Hematopoietic multipotent progenitor cell treated with erythropoietin and hydrocortisone succinate and interleukin-3 and kit ligand, for 4 days (in vitro differentiated cells): ENCODE measurements around the gene ZER1.
"Not testable (repeated sequence)": the region's sequence is repeated elsewhere in the genome, so short reads cannot be mapped to it uniquely, and the experiment has no call there.

ENCODE experiments used
- DNase-seq: peaks from one replicate; pipeline ENCODE4 v3.0.0-alpha.2; 2015

The ZER1 gene

DNA sequence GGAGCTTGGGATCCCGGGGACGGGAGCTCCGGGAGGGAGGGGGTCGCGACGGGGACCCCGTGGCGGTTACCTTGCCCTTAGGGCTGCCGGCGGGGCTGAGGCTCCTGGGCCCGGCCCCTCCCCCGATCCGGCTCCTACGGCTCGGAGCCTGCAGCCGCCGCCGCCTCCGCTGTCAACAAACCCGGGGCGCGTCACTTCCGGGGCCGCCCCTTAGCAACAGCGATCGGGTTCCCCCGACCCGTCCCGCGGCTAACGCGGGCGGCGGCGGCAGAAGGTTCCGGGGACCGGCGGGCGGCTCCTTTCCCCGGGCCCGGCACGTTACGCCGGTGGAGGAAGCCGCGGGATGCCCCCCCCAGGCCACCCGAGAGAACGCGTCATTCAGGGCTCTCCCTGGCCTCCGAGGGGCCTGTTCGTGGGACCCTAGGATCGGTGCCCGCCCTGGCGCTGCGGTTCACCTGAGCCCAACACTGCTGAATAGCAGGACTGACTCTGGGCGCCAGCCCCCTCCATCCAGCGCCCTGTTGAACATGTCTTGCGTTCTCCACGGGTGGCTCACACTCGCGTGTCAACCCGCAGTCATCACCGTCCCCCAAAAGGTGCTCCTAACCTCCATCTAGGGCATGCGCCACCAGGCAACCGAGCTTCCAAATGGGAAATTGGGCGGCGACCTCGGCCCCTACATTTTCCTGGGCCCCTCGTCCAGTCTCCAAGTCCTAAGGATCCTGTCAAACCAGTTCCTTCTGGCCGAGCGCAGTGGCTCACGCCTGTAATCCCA lies at the start of gene ZER1:
Gene ZER1 (minus strand): TSS at position 183 of the 775 bp plus-strand sequence. CDS start 16,362 bp downstream, outside the sequence.
- DNase-seq, result peak; percentile 96

- no peak for DNase-seq
Measured at GRCh38 chr9:128820665-128821583, 49.2 kb upstream of the ZER1 start.

- DNase-seq, result peak; percentile 45
Measured at GRCh38 chr9:128819716-128820664, 48.3 kb upstream of the ZER1 start.

GRCh38 chr9:128818839-128819715 lies 47.4 kb upstream of the ZER1 start:
- peak; percentile 74 for DNase-seq

DNA sequence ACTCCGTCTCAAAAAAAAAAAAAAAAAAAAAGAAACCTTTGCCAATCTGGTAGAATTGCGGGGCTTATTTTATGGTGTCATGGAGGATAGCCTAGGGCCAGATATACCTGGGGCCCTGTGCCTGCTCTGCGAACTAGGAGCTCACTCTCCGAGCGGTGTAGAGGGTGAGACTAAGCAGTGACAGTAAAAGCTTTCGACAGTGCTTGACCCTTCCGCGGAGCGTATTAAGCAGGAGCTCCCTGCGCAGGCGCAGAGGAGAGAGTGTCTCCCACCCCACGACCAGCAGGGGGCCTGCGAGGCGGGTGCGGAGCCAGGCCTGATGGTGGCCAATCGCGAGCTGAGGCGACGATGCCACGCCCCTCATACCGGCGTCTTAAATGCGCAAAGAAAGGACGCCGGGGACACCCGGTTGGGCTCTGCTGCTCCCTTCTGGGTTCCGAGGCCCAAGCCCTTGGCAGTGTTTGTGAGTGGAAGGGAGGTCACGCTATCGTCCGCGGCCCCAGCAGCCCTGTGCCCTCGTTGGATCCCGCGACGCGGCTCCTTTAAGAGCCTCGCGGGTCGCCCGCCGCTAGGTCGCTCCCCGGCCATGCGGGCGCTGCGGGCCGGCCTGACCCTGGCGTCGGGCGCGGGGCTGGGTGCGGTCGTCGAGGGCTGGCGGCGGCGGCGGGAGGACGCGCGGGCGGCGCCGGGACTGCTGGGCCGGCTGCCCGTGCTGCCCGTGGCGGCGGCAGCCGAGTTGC lies 46.5 kb upstream of the ZER1 start, which contains the start of gene ENDOG:
Gene ENDOG (plus strand): TSS at position 402 of the 740 bp plus-strand sequence. CDS start 185 bp downstream, at position 587.
- DNase-seq, result peak; percentile 99

DNA sequence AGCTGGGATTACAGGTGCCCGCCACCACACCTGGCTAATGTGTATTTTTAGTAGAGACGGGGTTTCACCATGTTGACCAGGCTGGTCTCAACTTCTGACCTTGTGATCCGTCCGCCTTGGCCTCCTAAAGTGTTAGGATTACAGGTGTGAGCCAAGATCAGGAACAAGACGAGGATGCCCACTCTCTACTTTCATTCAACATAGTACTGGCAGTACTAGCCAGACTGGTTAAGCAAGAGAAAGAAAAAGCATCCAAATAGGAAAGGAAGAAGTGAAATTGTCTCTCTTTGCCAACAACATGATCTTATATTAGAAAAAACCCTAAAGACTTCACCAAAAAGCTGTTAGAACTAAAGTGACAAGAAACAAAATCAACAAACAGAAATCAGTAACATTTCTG lies 39.1 kb upstream of the ZER1 start:
- no peak for DNase-seq

DNA sequence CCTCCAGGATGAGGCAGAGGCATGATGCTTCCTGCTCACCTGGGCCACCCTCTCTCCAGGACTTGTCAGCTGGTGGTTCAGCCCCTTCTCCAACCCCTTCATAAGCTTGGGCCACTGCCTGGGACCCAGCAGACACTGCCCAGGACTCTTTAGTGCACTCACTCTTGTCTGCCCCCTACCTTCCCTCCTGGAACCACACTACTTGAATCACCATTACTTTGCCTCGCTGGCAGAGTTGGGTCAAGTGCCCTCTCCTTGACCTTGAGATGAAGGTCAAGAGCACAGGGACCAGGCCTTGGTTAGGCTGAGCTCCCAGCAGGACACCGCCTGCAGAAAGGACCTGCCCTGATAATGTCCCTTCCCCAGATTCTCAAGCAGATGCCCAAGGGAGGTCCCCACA lies 38.1 kb upstream of the ZER1 start:
- no peak for DNase-seq

- no peak for DNase-seq
Measured at GRCh38 chr9:128809036-128809599, 37.4 kb upstream of the ZER1 start.

- no peak for DNase-seq
Measured at GRCh38 chr9:128808543-128808942, 36.8 kb upstream of the ZER1 start.

- no peak for DNase-seq
Measured at GRCh38 chr9:128807827-128808226, 36.1 kb upstream of the ZER1 start.

GRCh38 chr9:128805661-128806060 lies 33.9 kb upstream of the ZER1 start:
- no peak for DNase-seq

DNA sequence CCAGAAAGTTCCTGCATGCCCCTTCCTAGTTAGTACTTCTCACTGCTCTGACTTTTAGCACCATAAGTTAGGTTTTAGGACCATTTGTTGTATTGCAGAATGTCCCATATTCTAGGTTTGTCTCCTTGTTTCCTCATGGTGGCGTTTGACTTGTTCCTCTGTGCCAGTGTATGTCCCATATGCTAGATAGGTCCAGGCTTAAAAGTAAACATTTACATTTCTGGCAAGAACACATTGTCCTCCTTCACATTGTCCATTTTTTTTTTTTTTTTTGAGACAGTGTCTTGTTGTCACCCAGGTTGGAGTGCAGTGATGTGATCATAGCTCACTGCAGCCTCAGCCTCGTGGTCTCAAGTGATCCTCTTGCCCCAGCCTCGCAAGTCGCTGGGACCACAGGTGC lies 30.8 kb upstream of the ZER1 start:
- no peak for DNase-seq

GRCh38 chr9:128800061-128800460 lies 28.3 kb upstream of the ZER1 start:
- no peak for DNase-seq

GRCh38 chr9:128798896-128799295 lies 27.2 kb upstream of the ZER1 start:
- peak; percentile 53 for DNase-seq

DNA sequence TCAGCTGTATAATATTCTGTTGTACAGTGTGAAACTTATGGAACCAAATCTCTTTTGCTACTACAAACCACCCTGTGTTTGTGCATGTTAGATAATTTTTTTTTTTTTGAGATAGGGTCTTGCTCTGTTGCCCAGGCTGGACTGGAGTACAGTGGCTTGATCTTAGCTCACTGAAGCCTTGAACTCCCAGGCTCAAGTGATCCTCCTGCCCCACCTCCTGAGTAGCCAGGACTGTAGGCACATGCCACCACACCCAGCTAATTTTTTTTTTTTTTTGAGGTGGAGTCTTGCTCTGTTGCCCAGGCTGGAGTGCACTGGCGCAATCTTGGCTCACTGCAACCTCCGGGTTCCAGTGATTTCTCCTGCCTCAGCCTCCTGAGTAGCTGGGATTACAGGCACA lies 23.2 kb upstream of the ZER1 start:
- DNase-seq, result not testable (repeated sequence)

GRCh38 chr9:128792978-128793686 lies 21.4 kb upstream of the ZER1 start:
- no peak for DNase-seq

GRCh38 chr9:128792134-128792533 lies 20.4 kb upstream of the ZER1 start:
- DNase-seq, result no peak

DNA sequence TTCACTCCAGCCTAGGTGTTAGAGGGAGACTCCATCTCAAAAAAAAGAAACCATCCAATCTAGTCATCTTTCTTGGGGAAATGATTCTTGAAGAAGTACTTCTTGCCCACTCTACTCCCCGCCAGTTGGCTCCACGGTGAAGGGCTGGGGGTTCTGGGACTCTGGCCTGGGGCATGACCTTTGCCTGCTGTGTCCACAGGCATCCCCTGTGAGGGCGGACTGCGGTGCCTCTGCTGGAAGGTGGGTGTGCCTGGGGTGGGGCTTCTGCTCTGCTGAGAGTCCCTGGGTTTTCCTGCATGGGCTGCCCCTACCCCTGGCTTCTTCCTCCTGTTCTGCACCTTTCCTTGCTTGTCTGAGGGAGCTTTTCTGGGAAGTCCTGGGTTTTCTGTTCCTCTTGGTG lies 18.8 kb upstream of the ZER1 start:
- DNase-seq, result no peak

GRCh38 chr9:128788445-128788844 lies 16.7 kb upstream of the ZER1 start:
- DNase-seq, result no peak

GRCh38 chr9:128787659-128788058 lies 15.9 kb upstream of the ZER1 start:
- peak; percentile 31 for DNase-seq
